Effector memory CD4-positive, alpha-beta T cell (primary cell): ENCODE results near the gene SMCO3.
A peak's percentile ranks its signal among the peaks of the same experiment; 100 is the strongest.

Experiments
- DNase-seq, 3 donors: peaks; one replicate each; pipeline ENCODE4 v3.0.0-alpha.2; 2020
- H3K27ac ChIP-seq: 2 replicates; pipeline ENCODE4 v1.7.0; 2013; ENCODE audit warnings: mild to moderate bottlenecking, low read length, moderate library complexity; ENCODE audit not compliant: insufficient read depth, poor library complexity, severe bottlenecking
- H3K27me3 ChIP-seq: replicated peaks from 2 replicates; pipeline ENCODE4 v1.7.0; 2013; ENCODE audit warnings: mild to moderate bottlenecking, low read length; ENCODE audit not compliant: insufficient read depth, control insufficient read depth, poor library complexity, severe bottlenecking
- H3K36me3 ChIP-seq: 2 replicates; pipeline ENCODE4 v1.7.0; 2013; ENCODE audit warnings: mild to moderate bottlenecking, low read length, moderate library complexity; ENCODE audit not compliant: control insufficient read depth, insufficient read depth
- H3K4me1 ChIP-seq: 2 replicates; pipeline ENCODE4 v1.7.0; 2013; ENCODE audit warnings: low read length, mild to moderate bottlenecking; ENCODE audit not compliant: control insufficient read depth, insufficient read depth, poor library complexity, severe bottlenecking
- H3K4me3 ChIP-seq: 2 replicates; pipeline ENCODE4 v1.7.0; 2013; ENCODE audit warnings: low read length, low read depth, mild to moderate bottlenecking; ENCODE audit not compliant: insufficient read depth, poor library complexity, severe bottlenecking
- H3K9me3 ChIP-seq: 2 replicates; pipeline ENCODE4 v1.7.0; 2013; ENCODE audit warnings: mild to moderate bottlenecking, low read length, moderate library complexity; ENCODE audit not compliant: control insufficient read depth

The SMCO3 gene

DNA sequence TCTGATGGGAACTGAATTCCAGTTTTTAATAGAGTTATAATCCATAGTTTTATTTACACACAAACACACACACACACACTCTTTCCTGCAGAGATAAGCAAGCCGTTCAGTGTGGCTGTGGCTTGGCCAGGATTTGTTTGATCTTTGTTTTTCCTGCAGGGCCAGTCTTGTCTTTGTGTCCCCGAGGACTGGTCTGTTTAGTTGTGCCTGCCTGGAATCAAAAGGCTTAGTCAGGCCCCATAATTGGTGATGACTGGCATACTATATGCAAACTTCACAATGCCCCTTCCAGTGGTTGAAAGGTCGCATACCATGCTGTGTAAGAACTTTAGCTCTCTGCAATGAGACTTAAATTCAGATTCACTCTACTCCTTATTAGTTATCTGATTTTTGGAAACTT is 36.7 kb downstream of the SMCO3 start:
- Histone ChIP-seq H3K27ac (no peak overlapping the region), H3K9me3 (no peaks in the 10 kb centered on the region), H3K36me3 (no peaks in the 10 kb centered on the region), H3K4me1 (peaks cover 5% of the 10 kb centered on the region), H3K27me3 (no peaks in the 10 kb centered on the region), H3K4me3 (no peak overlapping the region)
- no peak for DNase-seq

- DNase-seq, result no peak
- Histone ChIP-seq H3K4me1 (peaks cover 5% of the 10 kb centered on the region), H3K36me3 (no peaks in the 10 kb centered on the region), H3K4me3 (no peak overlapping the region), H3K27me3 (no peaks in the 10 kb centered on the region), H3K9me3 (no peaks in the 10 kb centered on the region), H3K27ac (no peak overlapping the region)
These were observed 37.6 kb downstream of the SMCO3 start for GRCh38 chr12:14776236-14776961.

DNA sequence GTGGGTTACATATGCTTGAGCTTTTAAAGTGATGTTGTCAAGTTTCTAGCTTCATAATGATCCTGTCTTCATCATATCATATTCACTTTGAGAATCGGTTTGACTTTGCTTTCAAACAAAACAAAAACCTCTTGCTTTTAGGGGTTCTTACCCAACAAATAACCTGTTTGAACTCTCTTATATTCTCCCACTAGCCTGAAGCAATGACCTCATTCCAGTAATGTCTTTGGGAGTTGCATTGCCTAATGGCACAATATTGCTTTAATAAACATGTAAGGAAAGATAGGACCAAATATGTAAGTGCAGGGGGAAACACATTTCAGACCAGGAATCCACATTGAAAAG is 38.4 kb downstream of the SMCO3 start:
- DNase-seq, result no peak

GRCh38 chr12:14774906-14775635 is 38.9 kb downstream of the SMCO3 start:
- H3K4me3 ChIP-seq, result peak overlapping the region; percentile 75
- H3K27me3 ChIP-seq, result no peaks in the 10 kb centered on the region
- peak in 1 of 3 donors; percentile 6 for DNase-seq
- H3K4me1 ChIP-seq, result peaks cover 5% of the 10 kb centered on the region
- no peaks in the 10 kb centered on the region for H3K9me3 ChIP-seq
- no peaks in the 10 kb centered on the region for H3K36me3 ChIP-seq
- peak overlapping the region; percentile 65 for H3K27ac ChIP-seq

More for the DNA sequence above, 38.4 kb downstream of the SMCO3 start:
- peak overlapping the region; percentile 75 for H3K4me3 ChIP-seq
- no peaks in the 10 kb centered on the region for H3K27me3 ChIP-seq
- H3K9me3 ChIP-seq, result no peaks in the 10 kb centered on the region
- H3K36me3 ChIP-seq, result no peaks in the 10 kb centered on the region
- H3K27ac ChIP-seq, result peak overlapping the region; percentile 65
- peaks cover 5% of the 10 kb centered on the region for H3K4me1 ChIP-seq

- Histone ChIP-seq H3K4me1 (peaks cover 5% of the 10 kb centered on the region), H3K9me3 (no peaks in the 10 kb centered on the region), H3K27me3 (no peaks in the 10 kb centered on the region), H3K4me3 (peak overlapping the region; percentile 75), H3K27ac (peak overlapping the region; percentile 65), H3K36me3 (no peaks in the 10 kb centered on the region)
- DNase-seq, result peak; percentile 84 to 89 (median 85)
These were observed 39.7 kb downstream of the SMCO3 start for GRCh38 chr12:14774074-14774905.

DNA sequence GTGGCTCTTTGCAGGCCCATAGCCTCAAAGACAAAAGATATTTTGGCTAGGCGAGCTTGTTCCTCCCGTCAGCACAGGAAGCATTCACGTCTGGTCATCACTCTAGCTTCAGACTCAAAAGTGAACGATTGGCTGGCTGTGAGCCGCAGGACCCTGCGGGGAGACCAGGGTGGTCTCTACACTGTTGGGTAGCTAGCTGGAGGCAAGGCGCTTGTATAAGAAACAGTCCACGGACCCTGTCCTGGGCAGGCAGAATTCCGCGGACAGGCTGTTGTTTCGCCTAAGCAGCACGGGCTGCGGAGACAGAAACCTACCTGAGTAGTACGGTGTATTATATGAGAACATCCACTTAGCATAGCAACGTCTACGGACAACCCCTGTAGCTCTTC is 40.3 kb downstream of the SMCO3 start:
- no peaks in the 10 kb centered on the region for H3K9me3 ChIP-seq
- no peaks in the 10 kb centered on the region for H3K36me3 ChIP-seq
- no peak for DNase-seq
- peak overlapping the region; percentile 75 for H3K4me3 ChIP-seq
- H3K27ac ChIP-seq, result peak overlapping the region; percentile 65
- H3K4me1 ChIP-seq, result peaks cover 7% of the 10 kb centered on the region
- no peaks in the 10 kb centered on the region for H3K27me3 ChIP-seq

DNA sequence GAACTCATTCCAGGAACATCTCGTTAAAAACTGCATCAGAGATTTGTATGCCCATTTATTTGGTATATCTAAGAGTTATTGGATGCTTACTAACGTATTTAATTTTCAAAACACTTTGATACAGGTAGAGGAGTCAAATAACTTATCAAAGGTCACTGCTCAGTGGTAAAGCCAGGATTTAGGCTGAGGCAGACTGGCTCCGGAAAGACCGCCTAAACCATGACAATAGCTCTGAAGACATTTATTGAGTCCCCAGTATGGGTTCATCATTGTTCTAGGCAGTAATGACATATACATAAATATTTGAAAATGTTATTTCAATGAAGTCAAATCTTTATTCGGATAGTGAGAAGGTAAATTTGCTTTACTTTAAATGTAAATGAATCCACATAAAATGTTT is 41.0 kb downstream of the SMCO3 start:
- peaks cover 8% of the 10 kb centered on the region for H3K4me1 ChIP-seq
- H3K36me3 ChIP-seq, result no peaks in the 10 kb centered on the region
- no peaks in the 10 kb centered on the region for H3K27me3 ChIP-seq

DNA sequence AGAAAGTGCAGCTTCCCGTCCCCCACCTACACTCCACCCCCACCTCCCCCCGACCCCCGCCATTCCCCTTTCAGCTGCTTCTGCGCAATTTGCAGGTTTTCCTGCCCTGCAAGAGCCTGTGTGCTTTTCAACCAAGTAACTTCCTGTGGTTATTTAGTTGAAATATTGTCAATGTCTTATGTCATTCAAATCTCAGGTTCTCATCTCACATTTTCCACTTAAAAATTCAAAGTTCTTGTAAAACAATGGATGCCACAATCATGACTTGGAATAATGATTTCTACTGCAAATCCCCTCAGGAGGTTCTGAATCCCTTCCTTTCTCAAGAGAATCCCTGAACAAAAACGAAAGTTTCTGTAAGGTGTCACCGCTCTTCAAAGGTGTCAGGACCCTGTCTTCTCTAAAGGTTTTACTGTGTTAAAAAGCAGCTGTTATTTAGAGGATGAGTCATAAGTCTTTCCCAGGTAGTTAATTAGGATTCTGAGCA is 42.3 kb downstream of the SMCO3 start:
- Histone ChIP-seq H3K9me3 (no peaks in the 10 kb centered on the region), H3K27ac (peak overlapping the region; percentile 98), H3K36me3 (no peaks in the 10 kb centered on the region), H3K27me3 (no peaks in the 10 kb centered on the region), H3K4me1 (peaks cover 8% of the 10 kb centered on the region), H3K4me3 (peak overlapping the region; percentile 82)
- peak in 2 of 3 donors; percentile 24 to 29 for DNase-seq

More for the DNA sequence above, 41.0 kb downstream of the SMCO3 start:
- Histone ChIP-seq H3K4me3 (no peak overlapping the region), H3K27ac (no peak overlapping the region), H3K9me3 (no peaks in the 10 kb centered on the region)
- DNase-seq, result no peak

GRCh38 chr12:14770496-14771461 is 43.2 kb downstream of the SMCO3 start:
- H3K4me1 ChIP-seq, result peaks cover 8% of the 10 kb centered on the region
- no peaks in the 10 kb centered on the region for H3K27me3 ChIP-seq
- H3K36me3 ChIP-seq, result no peaks in the 10 kb centered on the region
- no peaks in the 10 kb centered on the region for H3K9me3 ChIP-seq
- H3K4me3 ChIP-seq, result peak overlapping the region; percentile 82
- peak; percentile 87 to 90 (median 89) for DNase-seq
- peak overlapping the region; percentile 98 for H3K27ac ChIP-seq
